HG02678 (cell line): ENCODE results near the gene ARF6.

Experiments used
- ATAC-seq: cut with Tn5 transposase; IDR thresholded peaks from one replicate; pipeline ENCODE4 v1.9.1; 2021; ENCODE audit warnings: mild to moderate bottlenecking, moderate library complexity; ENCODE audit not compliant: unreplicated experiment

ARF6 gene

GRCh38 chr14:49939884-49940510 lies 47.1 kb downstream of the ARF6 start:
- no peak for ATAC-seq

GRCh38 chr14:49940808-49941421 lies 48.0 kb downstream of the ARF6 start:
- ATAC-seq: no peak

DNA sequence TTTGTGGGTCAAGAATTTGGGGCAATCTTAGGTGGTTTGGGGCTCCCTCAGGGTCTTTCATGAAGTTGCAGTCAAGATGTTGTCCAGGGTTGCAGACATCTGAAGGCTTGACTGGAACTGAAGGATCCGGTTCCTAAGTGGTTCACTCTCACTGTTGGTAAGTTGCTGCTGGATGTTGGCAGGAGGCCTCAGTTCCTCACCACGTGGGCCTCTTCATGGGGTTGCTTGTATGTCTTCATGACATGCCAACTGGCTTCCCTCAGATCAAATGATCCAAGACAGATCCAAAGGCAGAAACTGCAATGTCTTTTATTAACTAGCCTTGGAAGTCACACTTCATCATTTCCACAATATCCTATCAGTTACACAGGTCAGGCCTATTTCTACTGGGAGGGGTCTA lies 49.2 kb downstream of the ARF6 start:
- no peak for ATAC-seq

DNA sequence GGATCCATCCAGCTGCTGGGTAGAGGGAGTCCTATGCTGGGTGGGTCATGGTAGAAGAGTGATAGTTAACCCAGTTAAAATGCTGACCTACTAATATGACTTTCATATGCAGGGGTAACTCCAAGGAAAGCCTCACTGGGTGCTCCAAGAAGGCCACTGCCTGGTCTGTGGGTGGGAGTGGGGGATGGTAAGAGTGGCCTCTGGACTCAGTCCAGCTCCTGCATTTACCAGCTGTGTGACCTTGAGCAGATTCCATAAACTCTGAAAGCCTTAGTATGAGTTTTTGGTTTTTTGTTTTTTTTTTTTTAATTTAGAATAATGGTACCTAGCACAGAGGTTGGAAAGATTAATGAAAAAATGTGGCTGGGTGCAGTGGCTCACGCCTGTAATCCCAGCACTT lies 51.6 kb downstream of the ARF6 start:
- no peak for ATAC-seq

- ATAC-seq: no peak
Measured at GRCh38 chr14:49945448-49946319, 52.8 kb downstream of the ARF6 start.
